Measurements from ENCODE around the gene HOXC4. TPM values are rescaled to one million over a fixed set of nuclear protein-coding genes. Genes with fewer than 3 reads are reported as not detected.

Gene HOXC4
- total and polyA plus RNA-seq, 2 donors (not counting 3 experiments of a cell fraction or from before 2014, with no cell fraction given), result 0.06 to 0.58 TPM

DNA sequence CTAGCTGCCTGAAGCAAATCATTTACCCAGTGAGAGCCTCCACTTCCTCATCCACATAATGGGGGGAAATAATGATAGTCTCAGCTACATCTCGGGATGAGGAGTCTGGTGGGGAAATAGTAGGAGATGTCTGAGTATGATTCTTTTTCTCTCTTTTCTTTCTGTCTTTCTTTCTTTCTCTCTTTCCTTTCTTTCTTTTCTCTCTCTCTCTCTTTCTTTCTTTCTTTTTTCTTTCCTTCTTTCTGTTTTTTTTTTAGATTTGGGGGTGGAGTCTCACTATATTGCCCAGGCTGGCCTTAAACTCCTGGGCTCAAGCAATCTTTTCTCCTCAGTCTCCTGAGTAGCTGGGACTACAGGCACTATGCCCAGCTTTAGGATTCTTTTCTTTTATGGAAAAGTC lies 12.8 kb downstream of the HOXC4 start:
- Histone ChIP-seq H3K4me2 (ENCODE audit: insufficient read depth, low read length) (no peak overlapping the region), H3K9me1 (replicated peaks; ENCODE audit: control insufficient read depth, extremely low read depth, insufficient read depth, low read length) (no peaks in the 10 kb centered on the region), H4K20me1 (replicated peaks; ENCODE audit: control insufficient read depth, extremely low read depth, insufficient read depth, low read length) (no peaks in the 10 kb centered on the region), H2AFZ (ENCODE audit: low read depth, low read length) (no peak overlapping the region), H3K27me3 (ENCODE audit: control insufficient read depth in 2 of 2, insufficient read depth in 2 of 2, low read length in 2 of 2) (peaks cover 12 to 25% of the 10 kb centered on the region in 2 experiments), H3K4me3 (replicated peaks in 1 of 3; ENCODE audit: insufficient read depth in 1 of 3, low read depth in 1 of 3, low read length in 3 of 3) (no peak overlapping the region), H3K4me1 (ENCODE audit: control insufficient read depth, extremely low read depth, insufficient read depth, low read length) (no peaks in the 10 kb centered on the region), H3K27ac (ENCODE audit: insufficient read depth, low read depth, low read length) (no peak overlapping the region), H3K9me3 (replicated peaks; ENCODE audit: control insufficient read depth, insufficient read depth, low read length) (no peaks in the 10 kb centered on the region), H3K9ac (replicated peaks; ENCODE audit: extremely low read depth, insufficient read depth, low read length) (no peak overlapping the region), H3K79me2 (ENCODE audit: control insufficient read depth, insufficient read depth, low read length) (no peaks in the 10 kb centered on the region), H3K36me3 (ENCODE audit: control insufficient read depth in 2 of 2, extremely low read depth in 1 of 2, insufficient read depth in 2 of 2, low read length in 2 of 2) (no peaks in the 10 kb centered on the region)
- POLR2A ChIA-PET, result no interaction called here
- intact Hi-C loops (cut with micrococcal nuclease), result no loop called here
- no peak for DNase-seq (ENCODE audit: low read depth, low spot score)
- BruUV-seq (replicated peaks), result no TSS peak
- dilution Hi-C loops (cut with MboI; ENCODE audit: extremely low pct_ligation_motif_present, low sequenced_read_pairs), result no loop called here
- CTCF ChIA-PET, result no interaction called here
- TF ChIP-seq GATA2 (IDR thresholded peaks at IDR 0.05; ENCODE audit: insufficient read depth, insufficient read length, low read depth, low read length), result no peak
- no peak for TF ChIP-seq MYC (IDR thresholded peaks at IDR 0.05; ENCODE audit: low read depth, low read length)
- TF ChIP-seq FOS (IDR thresholded peaks at IDR 0.05; ENCODE audit: borderline replicate concordance, insufficient read depth, low read length), result no peak
- TF ChIP-seq, protein P1, sequence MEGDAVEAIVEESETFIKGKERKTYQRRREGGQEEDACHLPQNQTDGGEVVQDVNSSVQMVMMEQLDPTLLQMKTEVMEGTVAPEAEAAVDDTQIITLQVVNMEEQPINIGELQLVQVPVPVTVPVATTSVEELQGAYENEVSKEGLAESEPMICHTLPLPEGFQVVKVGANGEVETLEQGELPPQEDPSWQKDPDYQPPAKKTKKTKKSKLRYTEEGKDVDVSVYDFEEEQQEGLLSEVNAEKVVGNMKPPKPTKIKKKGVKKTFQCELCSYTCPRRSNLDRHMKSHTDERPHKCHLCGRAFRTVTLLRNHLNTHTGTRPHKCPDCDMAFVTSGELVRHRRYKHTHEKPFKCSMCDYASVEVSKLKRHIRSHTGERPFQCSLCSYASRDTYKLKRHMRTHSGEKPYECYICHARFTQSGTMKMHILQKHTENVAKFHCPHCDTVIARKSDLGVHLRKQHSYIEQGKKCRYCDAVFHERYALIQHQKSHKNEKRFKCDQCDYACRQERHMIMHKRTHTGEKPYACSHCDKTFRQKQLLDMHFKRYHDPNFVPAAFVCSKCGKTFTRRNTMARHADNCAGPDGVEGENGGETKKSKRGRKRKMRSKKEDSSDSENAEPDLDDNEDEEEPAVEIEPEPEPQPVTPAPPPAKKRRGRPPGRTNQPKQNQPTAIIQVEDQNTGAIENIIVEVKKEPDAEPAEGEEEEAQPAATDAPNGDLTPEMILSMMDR (IDR thresholded peaks at IDR 0.05; ENCODE audit: extremely low read depth in 1 of 2, insufficient read depth in 1 of 2, low read depth in 1 of 2, low read length in 2 of 2), result no peak
- no peak for TF ChIP-seq POLR2A (IDR thresholded peaks at IDR 0.05; ENCODE audit: low read depth, low read length)
- TF ChIP-seq POLR2AphosphoS5 (IDR thresholded peaks at IDR 0.05; ENCODE audit: insufficient read depth, low read depth, low read length), result no peak
- no peak for TF ChIP-seq JUN (IDR thresholded peaks at IDR 0.05; ENCODE audit: borderline replicate concordance, insufficient read depth, insufficient read length, low read depth)
- TF ChIP-seq, protein P2, sequence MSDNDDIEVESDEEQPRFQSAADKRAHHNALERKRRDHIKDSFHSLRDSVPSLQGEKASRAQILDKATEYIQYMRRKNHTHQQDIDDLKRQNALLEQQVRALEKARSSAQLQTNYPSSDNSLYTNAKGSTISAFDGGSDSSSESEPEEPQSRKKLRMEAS (IDR thresholded peaks at IDR 0.05; ENCODE audit: insufficient read depth, insufficient read length), result no peak
- TF ChIP-seq EZH2 (IDR thresholded peaks at IDR 0.05; ENCODE audit: borderline replicate concordance, low read depth, low read length, severe bottlenecking), result no peak
- no peak for FAIRE-seq
